ENCODE results near the gene PGAP1. TPM values are rescaled to one million over a fixed set of nuclear protein-coding genes. Genes with fewer than 3 reads are reported as not detected.

PGAP1 gene
- polyA plus RNA-seq, 1 experiment: 2.5 TPM

GRCh38 chr2:196853301-196854087 lies 73.0 kb downstream of the PGAP1 start:
- POLR2A ChIA-PET: no interaction called here
- DNase-seq (ENCODE audit: low read depth): no peak
- H3K36me3 ChIP-seq (ENCODE audit: control insufficient read depth, insufficient read depth, low read length): no peaks in the 10 kb centered on the region
- no peak overlapping the region for H3K4me3 ChIP-seq (ENCODE audit: low read depth, low read length)
- H3K27me3 ChIP-seq (ENCODE audit: control insufficient read depth, insufficient read depth, low read length): no peaks in the 10 kb centered on the region
- CTCF ChIA-PET: no interaction called here
- no peak for TF ChIP-seq CTCF (IDR thresholded peaks at IDR 0.05; ENCODE audit: insufficient read depth, low read depth, low read length)

- Histone ChIP-seq H3K36me3 (ENCODE audit: control insufficient read depth, insufficient read depth, low read length) (no peaks in the 10 kb centered on the region), H3K27me3 (ENCODE audit: control insufficient read depth, insufficient read depth, low read length) (no peaks in the 10 kb centered on the region), H3K4me3 (ENCODE audit: low read depth, low read length) (no peak overlapping the region)
- ChIA-PET POLR2A (no interaction called here), CTCF (no interaction called here)
- no peak for TF ChIP-seq CTCF (IDR thresholded peaks at IDR 0.05; ENCODE audit: insufficient read depth, low read depth, low read length)
- no peak for DNase-seq (ENCODE audit: low read depth)
Observed at GRCh38 chr2:196851088-196851487, 75.4 kb downstream of the PGAP1 start.

- TF ChIP-seq CTCF (IDR thresholded peaks at IDR 0.05; ENCODE audit: insufficient read depth, low read depth, low read length): peak; percentile 54
- Histone ChIP-seq H3K27me3 (ENCODE audit: control insufficient read depth, insufficient read depth, low read length) (no peaks in the 10 kb centered on the region), H3K4me3 (ENCODE audit: low read depth, low read length) (no peak overlapping the region), H3K36me3 (ENCODE audit: control insufficient read depth, insufficient read depth, low read length) (no peaks in the 10 kb centered on the region)
- ChIA-PET CTCF (interaction anchor here (0.6 to 1.0 kb wide), 4 partner anchors 15 to 533 kb away, joined by 3 read pairs; no protein-coding TSS in a partner anchor), POLR2A (no interaction called here)
- DNase-seq (ENCODE audit: low read depth): no peak
Observed at GRCh38 chr2:196849895-196850294, 76.6 kb downstream of the PGAP1 start.

GRCh38 chr2:196846295-196846694 lies 80.2 kb downstream of the PGAP1 start:
- ChIA-PET POLR2A (no interaction called here), CTCF (no interaction called here)
- no peak for DNase-seq (ENCODE audit: low read depth)
- Histone ChIP-seq H3K4me3 (ENCODE audit: low read depth, low read length) (no peak overlapping the region), H3K36me3 (ENCODE audit: control insufficient read depth, insufficient read depth, low read length) (no peaks in the 10 kb centered on the region), H3K27me3 (ENCODE audit: control insufficient read depth, insufficient read depth, low read length) (no peaks in the 10 kb centered on the region)
- no peak for TF ChIP-seq CTCF (IDR thresholded peaks at IDR 0.05; ENCODE audit: insufficient read depth, low read depth, low read length)

DNA sequence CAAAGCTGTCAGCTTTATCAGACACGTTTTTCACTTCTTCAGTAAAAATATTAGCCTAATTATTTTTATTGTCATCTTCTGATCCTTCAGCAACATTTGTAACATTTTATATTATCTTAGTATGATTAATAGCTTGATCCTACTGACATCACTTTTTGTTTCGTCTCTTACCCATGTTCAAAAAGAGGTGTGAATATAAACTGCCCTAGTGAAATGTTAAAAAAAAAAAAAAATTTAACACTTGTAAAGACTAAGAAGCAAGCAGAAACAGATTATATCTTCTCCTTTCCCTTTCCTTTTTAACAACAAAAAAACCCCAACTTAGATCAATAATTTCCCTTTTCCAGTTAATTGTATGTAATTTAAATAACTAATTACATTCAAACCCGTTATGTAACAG lies 81.1 kb downstream of the PGAP1 start:
- no peaks in the 10 kb centered on the region for H3K27me3 ChIP-seq (ENCODE audit: control insufficient read depth, insufficient read depth, low read length)
- H3K4me3 ChIP-seq (ENCODE audit: low read depth, low read length): no peak overlapping the region
- no peak for DNase-seq (ENCODE audit: low read depth)
- CTCF ChIA-PET: no interaction called here
- no peaks in the 10 kb centered on the region for H3K36me3 ChIP-seq (ENCODE audit: control insufficient read depth, insufficient read depth, low read length)
- TF ChIP-seq CTCF (IDR thresholded peaks at IDR 0.05; ENCODE audit: insufficient read depth, low read depth, low read length): no peak
- POLR2A ChIA-PET: no interaction called here
